ENCODE data around the gene MEIS2.

The MEIS2 gene

GRCh38 chr15:36897834-36898233 is 202.5 kb downstream of the MEIS2 start:
- no peak overlapping the region for H3K4me3 ChIP-seq (ENCODE audit: low read length)
- no peak for TF ChIP-seq ZNF274 (IDR thresholded peaks at IDR 0.05; ENCODE audit: low read depth, low read length)

- no peak for TF ChIP-seq ZNF274 (IDR thresholded peaks at IDR 0.05; ENCODE audit: low read depth, low read length)
- no peak overlapping the region for H3K4me3 ChIP-seq (ENCODE audit: low read length)
Observed at GRCh38 chr15:36896949-36897348, 203.4 kb downstream of the MEIS2 start.

GRCh38 chr15:36894075-36894474 is 206.3 kb downstream of the MEIS2 start:
- no peak overlapping the region for H3K4me3 ChIP-seq (ENCODE audit: low read length)
- TF ChIP-seq ZNF274 (IDR thresholded peaks at IDR 0.05; ENCODE audit: low read depth, low read length): no peak

DNA sequence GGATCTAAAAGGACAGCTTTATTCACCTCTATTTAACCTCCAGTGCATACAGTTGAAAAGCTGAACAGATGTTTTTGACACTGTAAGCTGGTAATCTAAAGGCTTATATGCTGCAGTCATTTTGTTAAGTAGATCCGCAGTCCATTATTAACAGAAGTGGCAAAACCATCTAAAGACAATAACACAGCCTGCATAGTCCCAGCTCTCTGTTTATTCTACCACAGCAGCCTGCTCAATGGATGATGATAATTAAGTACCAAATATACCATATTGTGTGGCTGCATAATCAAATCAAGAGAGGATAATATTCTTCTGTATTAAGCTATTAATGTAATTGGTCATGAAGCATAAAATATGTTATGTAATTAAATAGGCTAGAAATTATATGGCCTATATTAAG is 207.1 kb downstream of the MEIS2 start:
- H3K4me3 ChIP-seq (ENCODE audit: low read length): no peak overlapping the region
- no peak for TF ChIP-seq ZNF274 (IDR thresholded peaks at IDR 0.05; ENCODE audit: low read depth, low read length)

- TF ChIP-seq ZNF274 (IDR thresholded peaks at IDR 0.05; ENCODE audit: low read depth, low read length): no peak
- H3K4me3 ChIP-seq (ENCODE audit: low read length): no peak overlapping the region
Observed at GRCh38 chr15:36888011-36888992, 212.0 kb downstream of the MEIS2 start.

GRCh38 chr15:36887214-36887961 is 213.0 kb downstream of the MEIS2 start:
- TF ChIP-seq ZNF274 (IDR thresholded peaks at IDR 0.05; ENCODE audit: low read depth, low read length): no peak
- H3K4me3 ChIP-seq (ENCODE audit: low read length): no peak overlapping the region

DNA sequence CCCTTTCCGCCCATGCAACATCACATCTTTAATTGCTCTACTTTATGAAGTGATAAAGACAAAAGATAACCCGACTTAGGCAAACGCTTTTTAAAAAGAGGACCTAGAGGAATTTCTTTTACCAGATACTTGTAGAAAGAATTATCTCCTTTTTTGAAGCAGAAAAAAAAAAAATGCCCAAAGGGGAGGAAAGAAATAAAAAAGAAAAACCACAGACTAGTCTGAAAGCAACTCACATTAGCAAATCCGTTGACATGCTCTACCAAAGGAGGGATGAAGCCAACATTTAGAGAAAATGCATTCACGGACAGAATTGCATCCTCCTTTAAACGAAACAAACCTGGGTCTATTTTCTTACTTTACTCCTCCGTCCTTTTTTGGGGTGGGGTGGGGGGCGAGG is 213.6 kb downstream of the MEIS2 start:
- H3K4me3 ChIP-seq (ENCODE audit: low read length): no peak overlapping the region
- no peak for TF ChIP-seq ZNF274 (IDR thresholded peaks at IDR 0.05; ENCODE audit: low read depth, low read length)

DNA sequence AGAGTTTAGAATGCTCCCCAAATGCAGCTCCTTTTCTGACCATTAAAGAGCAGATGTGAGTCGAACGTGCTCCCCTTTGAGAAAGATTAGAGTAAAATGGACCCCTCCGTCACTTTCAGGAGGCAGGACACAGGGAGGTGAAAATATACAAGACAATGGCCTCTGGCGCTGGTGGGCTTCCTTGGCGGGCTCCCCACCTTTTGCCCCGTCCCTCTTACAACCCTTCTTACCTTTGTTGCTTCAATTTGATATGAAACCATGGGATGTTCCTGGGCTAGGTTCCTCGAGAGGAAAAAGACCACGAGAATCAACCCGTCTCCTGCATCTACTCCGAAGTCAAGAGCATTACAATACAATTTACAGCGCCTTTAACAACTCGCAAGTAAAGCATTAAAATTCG is 214.2 kb downstream of the MEIS2 start:
- H3K4me3 ChIP-seq (ENCODE audit: low read length): no peak overlapping the region
- TF ChIP-seq ZNF274 (IDR thresholded peaks at IDR 0.05; ENCODE audit: low read depth, low read length): no peak

DNA sequence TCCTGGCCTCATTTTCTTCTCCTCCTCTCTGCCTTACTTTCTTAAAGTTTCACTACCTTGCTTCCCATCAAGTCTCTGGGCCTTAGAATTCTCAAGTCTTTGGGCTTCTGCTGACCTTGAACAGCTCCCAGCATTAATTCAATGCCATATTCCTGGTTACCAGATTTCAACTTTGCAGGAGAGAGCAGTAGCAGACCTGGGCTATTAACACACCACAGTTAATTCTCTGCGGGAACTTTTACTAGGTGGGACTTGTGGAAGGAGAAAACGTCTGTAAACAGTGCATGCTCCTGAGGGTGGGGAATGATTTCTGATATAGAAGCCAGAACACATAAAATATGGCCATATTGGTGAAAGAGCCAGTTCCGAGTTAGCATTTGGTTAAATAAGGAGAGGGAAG is 214.6 kb downstream of the MEIS2 start:
- no peak overlapping the region for H3K4me3 ChIP-seq (ENCODE audit: low read length)

GRCh38 chr15:36884936-36885635 is 215.3 kb downstream of the MEIS2 start:
- no peak overlapping the region for H3K4me3 ChIP-seq (ENCODE audit: low read length)
- no peak for TF ChIP-seq ZNF274 (IDR thresholded peaks at IDR 0.05; ENCODE audit: low read depth, low read length)

More for the DNA sequence above, 214.6 kb downstream of the MEIS2 start:
- no peak for TF ChIP-seq ZNF274 (IDR thresholded peaks at IDR 0.05; ENCODE audit: low read depth, low read length)

- TF ChIP-seq ZNF274 (IDR thresholded peaks at IDR 0.05; ENCODE audit: low read depth, low read length): no peak
- no peak overlapping the region for H3K4me3 ChIP-seq (ENCODE audit: low read length)
Observed at GRCh38 chr15:36884518-36884875, 215.9 kb downstream of the MEIS2 start.

DNA sequence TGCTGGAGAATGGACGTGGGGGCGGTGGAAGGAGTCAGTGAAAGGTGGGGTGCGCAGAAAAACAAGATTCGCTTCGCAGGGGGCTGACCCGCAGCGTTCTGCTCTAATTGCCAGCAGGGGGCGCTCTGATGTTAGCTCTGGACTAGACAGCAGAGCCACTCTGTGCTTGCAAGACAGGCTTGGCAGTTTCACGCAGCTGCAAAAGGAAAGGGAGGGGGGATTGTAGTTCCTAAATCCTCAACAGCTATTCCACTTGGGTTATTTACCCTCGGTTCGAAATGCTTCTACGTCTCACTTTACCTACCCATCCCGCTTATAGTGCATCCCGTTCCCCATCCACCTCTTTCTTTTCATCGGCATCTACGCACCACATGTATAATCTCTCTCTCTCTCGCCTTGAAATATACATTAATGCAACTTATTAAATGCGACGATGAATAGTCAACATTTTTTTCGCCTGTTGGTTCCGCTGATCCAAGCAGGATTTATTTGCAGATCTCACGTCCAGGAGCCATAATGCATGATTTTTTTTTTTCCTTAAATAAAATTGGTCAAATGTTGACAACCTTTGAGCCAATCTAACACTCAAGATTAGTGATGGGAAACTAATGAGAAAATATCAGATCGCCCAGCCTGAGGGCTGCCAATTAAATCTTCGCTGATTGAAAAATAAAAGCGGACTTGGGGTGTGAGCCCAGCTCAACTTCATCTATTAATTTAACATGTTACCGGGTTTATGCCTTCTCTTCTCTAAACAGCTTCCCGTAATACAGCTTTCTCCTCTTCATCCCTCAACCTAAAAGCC is 216.4 kb downstream of the MEIS2 start:
- TF ChIP-seq ZNF274 (IDR thresholded peaks at IDR 0.05; ENCODE audit: low read depth, low read length): no peak
- H3K4me3 ChIP-seq (ENCODE audit: low read length): no peak overlapping the region; the same call in 1 of the 2 replicates

GRCh38 chr15:36882487-36883131 is 217.7 kb downstream of the MEIS2 start:
- no peak overlapping the region for H3K4me3 ChIP-seq (ENCODE audit: low read length)
- no peak for TF ChIP-seq ZNF274 (IDR thresholded peaks at IDR 0.05; ENCODE audit: low read depth, low read length)

Measured in GM08714 (cell line).